Breast epithelium (tissue), 4 donors: ENCODE measurements around the gene LTBP2. TPM values are rescaled to one million over a fixed set of nuclear protein-coding genes. Genes with fewer than 3 reads are reported as not detected.
A peak's percentile ranks its signal among the peaks of the same experiment; 100 is the strongest.
"Not testable (repeated sequence)": the region's sequence is repeated elsewhere in the genome, so short reads cannot be mapped to it uniquely, and the experiment has no call there.

Experiments
- DNase-seq, 2 donors: peaks; one replicate each; pipeline ENCODE4 v3.0.0-alpha.2; 2019; ENCODE audit warnings: low spot score in 2 of 2
- H3K27ac ChIP-seq, 2 donors: fragments of 200-600 bp; sonication (generic) in 1 of 2; one replicate each; pipeline ENCODE4 v1.5.1; 2016 to 2019; ENCODE audit warnings: mild to moderate bottlenecking in 1 of 2
- H3K27me3 ChIP-seq, 2 donors: fragments of 200-600 bp; sonication (generic) in 1 of 2; one replicate each; pipeline versions ENCODE4 v1.5.1 to v1.6.0; 2017 to 2019; ENCODE audit warnings: control low read depth in 1 of 2, mild to moderate bottlenecking in 1 of 2
- H3K36me3 ChIP-seq: fragments of 200-600 bp; one replicate; pipeline ENCODE4 v1.5.1; 2019
- H3K4me1 ChIP-seq, 2 donors: fragments of 200-600 bp; sonication (generic); one replicate each; pipeline ENCODE4 v1.5.1; 2016 to 2019; ENCODE audit warnings: control low read depth in 1 of 2
- H3K4me3 ChIP-seq, 3 donors: fragments of 200-600 bp; sonication (generic); 1 replicate in 2 of 3; 2 replicates in 1 of 3; pipeline ENCODE4 v1.5.1; 2016 to 2019; ENCODE audit warnings: mild to moderate bottlenecking in 3 of 3, moderate library complexity in 2 of 3
- H3K9me3 ChIP-seq, 2 donors: fragments of 200-600 bp; sonication (generic) in 1 of 2; one replicate each; pipeline ENCODE4 v1.5.1; 2016 to 2019; ENCODE audit warnings: control low read depth in 1 of 2
- POLR2A ChIP-seq: fragments of 450-650 bp; IDR thresholded peaks from one replicate; pipeline ENCODE4 v1.6.1; 2016; ENCODE audit warnings: antibody characterized with exemption, mild to moderate bottlenecking, moderate library complexity
- POLR2AphosphoS5 ChIP-seq, 3 donors: sonication (generic); formaldehyde crosslinking; IDR thresholded peaks; one replicate each; pipeline ENCODE4 v1.6.1; 2017; ENCODE audit warnings: antibody characterized with exemption in 3 of 3
- intact Hi-C: fragments of 100-400 bp; cut with DNase I; formaldehyde crosslinking; loops from one replicate; pipeline ENCODE4 v1.15.1; 2023; ENCODE audit warnings: low total_unique reads
- total RNA-seq, 3 donors: library from RNA; depleted of rRNA; stranded (reverse); fragments of >200 nt; gene quantifications; one replicate each; pipeline ENCODE4 v1.1.0, GENCODE V29; 2016
- TF ChIP-seq, protein P1 (sequence below), 3 donors: fragments of 450-650 bp; IDR thresholded peaks; one replicate each; pipeline ENCODE4 v1.5.1; 2016 to 2017; ENCODE audit warnings: antibody characterized with exemption in 3 of 3, mild to moderate bottlenecking in 3 of 3, moderate library complexity in 3 of 3

LTBP2 gene
- total RNA-seq, 3 donors from 2014 or later: 34.7 to 91.1 (median 79.0) TPM

DNA sequence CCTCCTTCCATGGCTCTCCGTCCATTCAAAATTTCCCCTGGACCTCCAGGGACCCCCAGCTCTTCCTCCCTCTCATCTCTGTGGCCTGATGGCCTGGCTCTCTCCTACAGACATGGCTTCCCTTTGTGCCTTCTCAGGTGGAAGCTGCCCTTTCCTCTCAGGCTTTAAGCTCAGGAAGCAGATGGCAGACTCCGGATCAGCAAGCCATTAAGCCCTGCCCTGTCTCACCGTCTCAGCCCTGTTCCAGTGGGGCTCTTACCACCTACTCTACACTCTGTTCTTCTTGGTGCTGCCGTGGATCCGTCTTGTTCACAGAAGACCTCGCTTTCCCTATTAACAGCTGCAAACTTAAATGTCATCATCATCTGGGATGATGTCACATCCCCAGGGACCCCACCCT is 152.1 kb downstream of the LTBP2 start:
- H3K27ac ChIP-seq: no peak overlapping the region
- no peak overlapping the region for H3K4me3 ChIP-seq
- intact Hi-C loops: no loop called here
- no peaks in the 10 kb centered on the region for H3K4me1 ChIP-seq
- H3K27me3 ChIP-seq: no peaks in the 10 kb centered on the region
- DNase-seq: no peak
- H3K36me3 ChIP-seq: no peaks in the 10 kb centered on the region
- TF ChIP-seq, protein P1, sequence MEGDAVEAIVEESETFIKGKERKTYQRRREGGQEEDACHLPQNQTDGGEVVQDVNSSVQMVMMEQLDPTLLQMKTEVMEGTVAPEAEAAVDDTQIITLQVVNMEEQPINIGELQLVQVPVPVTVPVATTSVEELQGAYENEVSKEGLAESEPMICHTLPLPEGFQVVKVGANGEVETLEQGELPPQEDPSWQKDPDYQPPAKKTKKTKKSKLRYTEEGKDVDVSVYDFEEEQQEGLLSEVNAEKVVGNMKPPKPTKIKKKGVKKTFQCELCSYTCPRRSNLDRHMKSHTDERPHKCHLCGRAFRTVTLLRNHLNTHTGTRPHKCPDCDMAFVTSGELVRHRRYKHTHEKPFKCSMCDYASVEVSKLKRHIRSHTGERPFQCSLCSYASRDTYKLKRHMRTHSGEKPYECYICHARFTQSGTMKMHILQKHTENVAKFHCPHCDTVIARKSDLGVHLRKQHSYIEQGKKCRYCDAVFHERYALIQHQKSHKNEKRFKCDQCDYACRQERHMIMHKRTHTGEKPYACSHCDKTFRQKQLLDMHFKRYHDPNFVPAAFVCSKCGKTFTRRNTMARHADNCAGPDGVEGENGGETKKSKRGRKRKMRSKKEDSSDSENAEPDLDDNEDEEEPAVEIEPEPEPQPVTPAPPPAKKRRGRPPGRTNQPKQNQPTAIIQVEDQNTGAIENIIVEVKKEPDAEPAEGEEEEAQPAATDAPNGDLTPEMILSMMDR (IDR thresholded peaks at IDR 0.05): no peak
- TF ChIP-seq POLR2A (no peak), POLR2AphosphoS5 (IDR thresholded peaks at IDR 0.05) (no peak)
- H3K9me3 ChIP-seq: no peaks in the 10 kb centered on the region

DNA sequence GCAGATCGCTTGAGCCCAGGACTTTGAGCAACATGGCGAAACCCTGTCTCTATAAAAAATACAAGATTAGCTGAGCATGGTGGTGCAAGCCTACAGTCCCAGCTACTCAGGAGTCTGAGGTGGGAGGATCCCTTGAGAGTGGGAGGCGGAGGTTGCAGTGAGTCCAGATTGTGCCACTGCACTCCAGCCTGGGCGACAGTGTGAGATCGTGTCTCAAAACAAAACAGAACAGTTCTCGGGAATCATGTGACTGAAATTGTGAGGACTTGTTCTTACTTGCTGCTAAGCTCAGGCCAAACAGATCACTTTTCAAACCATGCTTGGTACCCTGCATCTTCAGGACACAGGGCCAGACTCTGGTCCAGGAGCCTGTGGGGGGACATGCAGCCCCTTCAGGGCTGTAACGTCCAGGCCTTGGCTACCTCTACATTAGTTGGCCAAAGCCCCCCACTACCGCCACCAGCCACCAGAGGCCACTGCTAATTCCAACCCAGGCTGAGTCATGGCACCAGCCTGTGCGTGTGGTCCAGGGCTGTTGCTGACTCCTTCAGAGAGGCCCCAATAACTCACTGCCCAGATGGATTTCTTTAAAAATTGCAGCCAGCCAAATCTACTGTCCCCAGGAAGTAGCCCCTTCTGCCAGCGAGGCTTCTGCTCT is 152.6 kb downstream of the LTBP2 start:
- H3K4me1 ChIP-seq: no peaks in the 10 kb centered on the region
- H3K27me3 ChIP-seq: no peaks in the 10 kb centered on the region
- no peak overlapping the region for H3K27ac ChIP-seq
- H3K36me3 ChIP-seq: no peaks in the 10 kb centered on the region
- TF ChIP-seq POLR2AphosphoS5 (IDR thresholded peaks at IDR 0.05): no peak
- no peak for TF ChIP-seq POLR2A
- TF ChIP-seq, protein P1 (IDR thresholded peaks at IDR 0.05): peak in 2 of 3 donors; percentile 9 to 10
- H3K9me3 ChIP-seq: no peaks in the 10 kb centered on the region
- intact Hi-C loops: no loop called here
- H3K4me3 ChIP-seq: no peak overlapping the region
- no peak for DNase-seq

DNA sequence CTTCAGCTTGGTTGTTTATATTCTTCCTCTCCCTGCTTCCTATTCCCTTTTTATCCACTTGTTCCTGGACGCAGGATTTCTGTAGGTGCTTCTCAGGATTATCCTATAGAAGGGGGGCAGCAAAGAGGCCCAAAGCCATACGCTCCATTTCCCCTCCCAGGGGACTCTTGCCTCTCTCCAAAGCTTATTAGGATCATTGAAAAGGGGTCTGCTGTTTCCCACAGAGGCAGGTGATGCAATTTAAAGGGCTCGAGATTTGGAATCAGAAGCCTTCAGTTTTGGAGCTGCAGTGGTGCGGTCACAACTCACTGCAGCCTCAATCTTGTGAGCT is 154.5 kb downstream of the LTBP2 start:
- intact Hi-C loops: no loop called here
- no peaks in the 10 kb centered on the region for H3K4me1 ChIP-seq
- no peaks in the 10 kb centered on the region for H3K27me3 ChIP-seq
- no peak for DNase-seq
- H3K27ac ChIP-seq: no peak overlapping the region
- TF ChIP-seq, protein P1 (IDR thresholded peaks at IDR 0.05): no peak
- no peak for TF ChIP-seq POLR2A
- no peak for TF ChIP-seq POLR2AphosphoS5 (IDR thresholded peaks at IDR 0.05)
- H3K4me3 ChIP-seq: no peak overlapping the region
- no peaks in the 10 kb centered on the region for H3K9me3 ChIP-seq
- H3K36me3 ChIP-seq: no peaks in the 10 kb centered on the region

DNA sequence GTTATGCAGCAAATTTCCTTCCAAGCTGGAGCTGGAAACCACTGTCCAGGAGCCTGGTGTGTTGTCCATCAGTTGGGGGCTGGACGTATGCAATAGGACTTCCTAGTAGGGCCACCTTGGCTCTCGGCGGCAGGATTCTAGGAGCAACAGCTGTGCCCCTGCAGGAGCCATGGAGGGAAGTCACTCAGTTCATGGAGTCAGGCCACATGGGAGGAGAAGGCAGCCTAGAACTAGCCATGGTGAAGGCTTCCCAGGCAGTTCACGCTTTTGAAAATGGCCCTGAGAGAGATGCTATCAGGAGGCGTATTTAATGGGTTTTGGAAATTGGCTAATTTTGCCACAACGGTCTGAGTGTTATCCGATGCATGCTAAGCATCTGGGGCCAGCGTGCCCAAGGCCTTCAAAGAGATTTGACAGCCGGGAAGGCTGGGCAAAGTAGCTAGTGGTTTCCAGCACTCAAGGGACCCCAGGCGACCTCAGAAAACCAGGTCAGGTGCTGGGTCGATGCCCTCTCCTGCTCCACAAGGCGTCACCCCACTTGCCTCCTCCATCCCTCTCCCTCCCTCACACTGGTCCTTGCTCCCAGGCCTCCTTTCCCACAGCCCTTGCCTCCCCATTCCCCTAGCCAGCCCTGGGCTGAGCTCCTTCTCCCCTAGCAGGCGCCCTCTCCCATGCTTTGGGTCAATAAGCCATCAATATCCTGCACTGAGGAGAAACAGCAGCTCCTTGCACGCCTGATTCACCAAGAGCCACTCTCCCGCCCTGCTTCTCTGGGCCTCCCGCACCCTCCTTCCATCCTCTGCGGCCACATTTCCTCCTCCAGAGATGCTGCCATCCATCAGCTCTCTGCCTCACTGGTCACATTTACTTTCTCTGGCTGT is 155.1 kb downstream of the LTBP2 start:
- intact Hi-C loops: no loop called here
- DNase-seq: no peak

DNA sequence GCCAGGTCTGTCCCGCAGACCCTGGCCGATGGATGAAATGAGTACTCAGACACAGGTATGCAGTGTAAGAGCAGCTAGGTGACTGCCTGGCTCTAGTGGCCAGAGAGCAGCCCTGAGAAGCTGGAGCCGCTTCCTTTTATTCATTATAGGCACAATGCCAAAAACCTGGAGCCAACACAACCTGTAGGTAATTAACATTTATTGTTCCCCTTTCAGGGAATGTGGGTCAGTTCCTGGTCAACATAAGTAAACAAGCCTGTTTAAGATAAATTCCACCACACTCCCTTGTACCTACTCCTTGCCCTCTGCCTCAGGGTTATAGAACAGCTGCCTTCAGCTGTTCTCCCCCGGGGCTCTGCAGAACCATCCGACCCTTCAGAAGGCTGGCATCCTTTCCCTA is 157.6 kb downstream of the LTBP2 start:
- intact Hi-C loops: not testable (repeated sequence)

More for the DNA sequence above, 155.1 kb downstream of the LTBP2 start:
- Histone ChIP-seq H3K36me3 (no peaks in the 10 kb centered on the region), H3K9me3 (no peaks in the 10 kb centered on the region), H3K27ac (no peak overlapping the region), H3K4me3 (no peak overlapping the region), H3K4me1 (no peaks in the 10 kb centered on the region), H3K27me3 (no peaks in the 10 kb centered on the region)
- TF ChIP-seq POLR2AphosphoS5 (IDR thresholded peaks at IDR 0.05) (no peak), POLR2A (no peak)
- TF ChIP-seq, protein P1 (IDR thresholded peaks at IDR 0.05): no peak

More for the DNA sequence above, 157.6 kb downstream of the LTBP2 start:
- H3K9me3 ChIP-seq, H3K27ac ChIP-seq, DNase-seq, H3K4me3 ChIP-seq, H3K36me3 ChIP-seq, H3K27me3 ChIP-seq, H3K4me1 ChIP-seq: not testable (repeated sequence)

Other genes starting within 250 kb of the LTBP2 start
- gene SYNDIG1L, start 186.0 kb downstream of the LTBP2 start, total RNA-seq: 1 to 10 TPM in 1 of 3 donors, under 1 TPM in 2; 0.33 to 1.0 (median 0.64) TPM
- gene NPC2, start 118.9 kb downstream of the LTBP2 start, total RNA-seq: 100 to 1,000 TPM; 277 to 663 (median 594) TPM
- gene ISCA2, start 118.5 kb downstream of the LTBP2 start, total RNA-seq: 10 to 100 TPM; 17.3 to 31.8 (median 21.3) TPM
- 10 to 100 TPM; 17.0 to 24.3 (median 24.0) TPM for gene AREL1, start 100.8 kb upstream of the LTBP2 start, total RNA-seq
- 10 to 100 TPM; 29.4 to 34.6 (median 33.8) TPM for gene FCF1, start 100.9 kb upstream of the LTBP2 start, total RNA-seq
- 10 to 100 TPM; 50.9 to 97.0 (median 79.6) TPM for gene YLPM1, start 151.1 kb upstream of the LTBP2 start, total RNA-seq